Stimulated activated CD4-positive, alpha-beta T cell treated with anti-CD3 and anti-CD28 coated beads, Interleukin-12 subunit alpha, Interleukin-12 subunit beta, amount 100 ng/mL, for 4 hours (primary cell): ENCODE measurements around the gene SLC27A1.
"Not testable (repeated sequence)": the region's sequence is repeated elsewhere in the genome, so short reads cannot be mapped to it uniquely, and the experiment has no call there.

Experiments
- DNase-seq: peaks from one replicate; pipeline ENCODE4 v3.0.0-alpha.2; 2020

Gene SLC27A1

GRCh38 chr19:17541184-17541759 is 70.9 kb downstream of the SLC27A1 start:
- DNase-seq = no peak

- DNase-seq = no peak
Observed at GRCh38 chr19:17542042-17542441, 71.7 kb downstream of the SLC27A1 start.

GRCh38 chr19:17542793-17543582 is 72.7 kb downstream of the SLC27A1 start:
- no peak for DNase-seq

GRCh38 chr19:17543986-17544385 is 73.7 kb downstream of the SLC27A1 start:
- DNase-seq = no peak

- no peak for DNase-seq
Observed at GRCh38 chr19:17544418-17544817, 74.1 kb downstream of the SLC27A1 start.

- no peak for DNase-seq
Observed at GRCh38 chr19:17548145-17548544, 77.8 kb downstream of the SLC27A1 start.

- DNase-seq = no peak
Observed at GRCh38 chr19:17549085-17549740, 78.9 kb downstream of the SLC27A1 start.

GRCh38 chr19:17550076-17550667 is 79.8 kb downstream of the SLC27A1 start:
- no peak for DNase-seq

GRCh38 chr19:17552735-17553134 is 82.4 kb downstream of the SLC27A1 start:
- not testable (repeated sequence) for DNase-seq

- DNase-seq = no peak
Observed at GRCh38 chr19:17553256-17553655, 82.9 kb downstream of the SLC27A1 start.

- no peak for DNase-seq
Observed at GRCh38 chr19:17554968-17555479, 84.7 kb downstream of the SLC27A1 start.

GRCh38 chr19:17555480-17555928 is 85.2 kb downstream of the SLC27A1 start, which contains the start of gene COLGALT1:
COLGALT1 (plus strand) TSS chr19:17555649; CDS start chr19:17555714, 65 bp downstream.
- peak; percentile 100 for DNase-seq
